ENCODE measurements around the gene MANF.

The MANF gene

DNA sequence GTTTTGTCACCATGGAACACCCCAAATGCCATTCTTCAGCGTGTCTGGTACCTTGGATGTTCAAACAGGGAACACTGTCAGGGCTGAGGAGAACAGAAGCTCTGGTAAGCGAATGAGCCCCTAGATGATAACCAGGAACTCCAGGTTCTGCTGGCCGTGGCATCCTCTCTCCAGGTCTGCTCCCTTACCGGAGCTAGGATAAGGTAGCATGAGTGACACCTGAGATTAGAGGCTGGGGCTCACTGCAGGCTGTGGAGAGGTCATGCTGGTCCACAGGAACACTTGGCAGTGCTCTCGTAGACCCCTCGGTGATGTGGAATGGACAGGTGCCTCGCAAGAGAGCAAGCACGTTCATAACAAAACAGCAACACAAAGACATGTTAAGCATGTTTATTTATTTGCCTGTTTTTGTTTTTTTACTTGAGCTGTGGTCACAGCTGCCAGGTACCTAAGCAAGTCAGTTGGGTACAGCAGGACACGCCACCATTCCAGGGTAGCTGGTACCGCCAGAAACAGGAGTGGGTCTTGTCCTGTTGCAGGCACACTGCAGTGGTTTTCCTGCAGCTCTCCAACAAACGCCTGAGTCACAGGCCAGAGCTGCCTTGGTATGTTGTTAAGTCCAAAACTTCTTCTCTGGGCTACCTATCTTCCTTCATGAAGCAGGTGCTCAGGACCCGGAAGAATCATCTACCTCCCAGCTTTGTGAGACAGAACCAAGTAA is 10.6 kb downstream of the MANF start:
- Mint-ChIP-seq H3K36me3 (ENCODE audit: insufficient read depth) (peaks cover 47% of the 10 kb centered on the region), H3K4me3 (no peak overlapping the region)
- no peak for ATAC-seq (replicated peaks; ENCODE audit: extremely low read depth, poor library complexity, severe bottlenecking)

DNA sequence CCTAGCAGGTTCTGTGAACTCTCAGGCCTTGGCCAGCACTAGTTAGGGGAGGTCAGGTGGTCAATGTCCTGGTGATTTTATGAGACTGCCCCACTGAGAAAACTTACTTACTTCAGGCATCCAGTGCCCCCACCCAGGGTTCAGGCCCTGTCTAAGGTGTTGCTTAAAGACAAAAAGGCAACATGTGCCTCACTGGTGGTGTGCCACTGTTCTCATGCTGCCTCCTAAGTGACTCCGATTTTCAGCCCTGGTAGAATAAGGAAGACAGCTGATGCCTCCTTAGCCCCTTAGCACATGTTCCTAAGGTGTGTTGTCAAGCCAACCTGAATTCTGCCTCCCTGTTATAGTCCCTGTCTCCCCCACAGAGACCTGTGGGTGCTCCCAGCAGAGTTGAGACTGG is 11.3 kb downstream of the MANF start:
- Mint-ChIP-seq H3K4me3 (no peak overlapping the region), H3K27me3 (no peaks in the 10 kb centered on the region), H3K9me3 (no peaks in the 10 kb centered on the region), H3K27ac (ENCODE audit: low read depth) (no peak overlapping the region), H3K36me3 (ENCODE audit: insufficient read depth) (peaks cover 47% of the 10 kb centered on the region), H3K4me1 (peaks cover 33% of the 10 kb centered on the region)
- DNase-seq (ENCODE audit: low spot score in 2 of 2) (no peak), ATAC-seq (replicated peaks; ENCODE audit: extremely low read depth, poor library complexity, severe bottlenecking) (no peak)

More for the DNA sequence above, 10.6 kb downstream of the MANF start:
- Mint-ChIP-seq H3K27ac (ENCODE audit: low read depth) (peak overlapping the region; percentile 74), H3K4me1 (peaks cover 35% of the 10 kb centered on the region), H3K27me3 (no peaks in the 10 kb centered on the region), H3K9me3 (no peaks in the 10 kb centered on the region)
- DNase-seq (ENCODE audit: low spot score in 2 of 2) = no peak

DNA sequence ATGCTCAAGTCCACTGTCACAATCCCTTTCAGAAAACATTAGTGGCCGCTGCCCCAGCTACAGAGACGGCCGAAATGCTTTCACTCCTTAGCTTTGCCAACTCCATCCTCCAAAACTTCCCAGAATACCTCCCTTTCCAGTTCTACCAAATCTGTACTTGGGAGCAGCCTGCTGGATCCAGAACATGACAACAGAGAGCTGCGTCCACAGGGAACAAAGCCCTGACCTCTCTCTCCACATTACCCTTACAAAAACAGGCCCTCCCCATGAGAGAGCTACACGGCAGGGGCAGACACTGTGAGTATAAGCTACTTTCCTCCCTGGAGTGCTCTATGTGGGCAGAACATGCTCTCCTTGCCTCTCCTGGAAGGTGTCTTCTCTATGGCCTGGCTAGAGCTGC is 12.3 kb downstream of the MANF start:
- Mint-ChIP-seq H3K4me1 (peaks cover 33% of the 10 kb centered on the region), H3K27me3 (no peaks in the 10 kb centered on the region), H3K27ac (ENCODE audit: low read depth) (no peak overlapping the region), H3K9me3 (no peaks in the 10 kb centered on the region), H3K36me3 (ENCODE audit: insufficient read depth) (peaks cover 45% of the 10 kb centered on the region), H3K4me3 (no peak overlapping the region)
- DNase-seq (ENCODE audit: low spot score in 2 of 2) = no peak
- ATAC-seq (replicated peaks; ENCODE audit: extremely low read depth, poor library complexity, severe bottlenecking) = no peak

DNA sequence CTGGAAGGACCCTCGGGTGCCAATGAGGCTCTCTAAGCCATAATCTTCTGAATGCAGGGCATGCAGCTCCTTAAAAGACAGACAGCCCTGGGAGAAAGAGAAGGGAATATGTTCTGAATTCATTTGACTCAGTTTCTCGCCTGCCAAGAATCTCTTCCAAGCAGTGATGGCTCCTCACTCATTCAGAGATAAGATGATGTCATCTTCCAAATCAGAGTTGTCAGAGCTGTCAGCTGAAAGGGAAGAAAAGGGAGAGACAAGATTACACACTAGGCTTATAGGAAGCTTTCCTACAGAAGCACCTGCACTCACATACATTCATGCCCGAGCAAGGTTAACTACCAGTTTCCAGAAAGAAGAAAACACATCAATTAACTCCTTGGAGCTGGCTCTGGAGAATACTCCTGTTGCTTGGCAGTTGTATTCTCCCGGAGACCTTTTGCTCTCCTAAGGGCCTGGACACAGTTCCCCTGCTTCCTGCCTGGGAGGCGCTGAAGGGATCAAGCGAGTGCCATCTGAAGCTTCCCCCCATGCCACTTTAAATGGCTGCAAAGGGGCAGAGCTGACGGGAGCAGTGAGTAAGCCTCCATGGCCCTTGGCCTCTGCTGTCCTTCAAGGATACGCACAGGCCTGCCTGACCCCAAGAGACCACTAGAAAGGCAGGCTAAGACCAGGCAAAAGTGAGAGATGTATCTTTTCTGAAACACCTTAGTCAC is 13.7 kb downstream of the MANF start:
- Mint-ChIP-seq H3K27ac (ENCODE audit: low read depth) (no peak overlapping the region), H3K4me1 (peaks cover 32% of the 10 kb centered on the region), H3K4me3 (no peak overlapping the region), H3K9me3 (no peaks in the 10 kb centered on the region), H3K36me3 (ENCODE audit: insufficient read depth) (peaks cover 40% of the 10 kb centered on the region), H3K27me3 (no peaks in the 10 kb centered on the region)
- DNase-seq (ENCODE audit: low spot score in 2 of 2) = no peak
- ATAC-seq (replicated peaks; ENCODE audit: extremely low read depth, poor library complexity, severe bottlenecking) = no peak

DNA sequence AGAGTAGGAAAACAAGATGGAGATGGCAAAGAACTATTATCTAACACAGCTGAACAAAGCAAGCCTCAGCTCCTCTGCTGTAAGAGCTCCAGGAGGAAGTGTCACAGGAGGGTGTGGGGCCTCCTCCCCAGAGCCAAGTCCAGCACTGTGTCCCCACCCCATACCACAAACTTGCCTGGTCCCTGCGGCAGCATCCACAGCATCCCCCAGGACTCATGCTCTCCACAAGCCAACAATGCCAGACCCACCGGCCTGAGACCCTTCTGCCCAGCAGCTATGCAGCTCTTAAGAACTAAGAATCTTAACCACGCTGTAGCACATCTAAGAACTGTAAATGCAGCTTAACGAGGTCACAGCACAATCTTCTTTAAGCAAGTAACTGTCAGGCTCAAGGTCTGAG is 15.1 kb downstream of the MANF start:
- Mint-ChIP-seq H3K9me3 (no peaks in the 10 kb centered on the region), H3K4me1 (peaks cover 18% of the 10 kb centered on the region), H3K4me3 (no peak overlapping the region), H3K27ac (ENCODE audit: low read depth) (peak overlapping the region; percentile 51), H3K36me3 (ENCODE audit: insufficient read depth) (peaks cover 32% of the 10 kb centered on the region), H3K27me3 (no peaks in the 10 kb centered on the region)
- DNase-seq (ENCODE audit: low spot score in 2 of 2) = no peak
- no peak for ATAC-seq (replicated peaks; ENCODE audit: extremely low read depth, poor library complexity, severe bottlenecking)

DNA sequence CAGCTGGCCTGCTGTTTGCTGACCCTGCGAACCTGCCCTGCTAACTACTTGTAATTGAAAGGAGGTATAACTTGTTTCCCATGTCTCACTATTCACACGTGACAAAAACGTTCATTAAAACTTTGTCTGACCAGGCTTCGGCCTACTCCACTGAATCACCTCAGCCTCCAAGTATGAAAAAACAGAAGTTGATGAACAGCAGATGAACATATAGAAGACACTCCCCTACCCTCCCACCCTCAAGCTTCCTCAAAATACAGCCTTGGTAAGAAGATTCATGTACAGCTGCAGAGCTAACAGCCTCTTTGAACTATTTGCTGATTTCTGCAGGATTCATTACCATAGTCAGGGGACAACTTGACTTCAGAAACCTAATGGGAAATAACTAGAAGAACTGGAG is 16.6 kb downstream of the MANF start:
- Mint-ChIP-seq H3K4me3 (no peak overlapping the region), H3K9me3 (no peaks in the 10 kb centered on the region), H3K36me3 (ENCODE audit: insufficient read depth) (peaks cover 33% of the 10 kb centered on the region), H3K4me1 (peaks cover 12% of the 10 kb centered on the region), H3K27me3 (no peaks in the 10 kb centered on the region), H3K27ac (ENCODE audit: low read depth) (no peak overlapping the region)
- DNase-seq (ENCODE audit: low spot score in 2 of 2) (no peak), ATAC-seq (replicated peaks; ENCODE audit: extremely low read depth, poor library complexity, severe bottlenecking) (no peak)

DNA sequence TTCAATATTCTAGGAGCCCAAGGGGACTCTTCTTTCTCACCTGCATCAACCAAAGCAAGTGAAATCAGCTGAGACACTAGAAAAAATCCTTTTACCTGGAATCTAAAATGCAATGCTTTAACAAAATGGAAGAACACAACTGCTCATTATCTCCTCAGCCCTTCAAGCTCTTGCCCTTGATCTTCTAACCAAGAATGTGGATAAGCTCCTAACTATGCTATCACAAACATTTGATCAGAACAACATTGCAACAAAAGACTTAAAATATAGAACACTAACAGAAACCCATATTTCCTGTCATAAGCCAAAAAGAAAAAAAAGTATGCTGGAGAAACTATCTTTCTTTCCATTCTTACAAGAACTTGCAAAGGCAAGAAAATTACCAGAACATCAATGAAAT is 18.6 kb downstream of the MANF start:
- Mint-ChIP-seq H3K27me3 (no peaks in the 10 kb centered on the region), H3K9me3 (no peaks in the 10 kb centered on the region), H3K36me3 (ENCODE audit: insufficient read depth) (peaks cover 30% of the 10 kb centered on the region), H3K27ac (ENCODE audit: low read depth) (no peak overlapping the region), H3K4me3 (no peak overlapping the region), H3K4me1 (peaks cover 6% of the 10 kb centered on the region)
- DNase-seq (ENCODE audit: low spot score in 2 of 2) (no peak), ATAC-seq (replicated peaks; ENCODE audit: extremely low read depth, poor library complexity, severe bottlenecking) (no peak)

DNA sequence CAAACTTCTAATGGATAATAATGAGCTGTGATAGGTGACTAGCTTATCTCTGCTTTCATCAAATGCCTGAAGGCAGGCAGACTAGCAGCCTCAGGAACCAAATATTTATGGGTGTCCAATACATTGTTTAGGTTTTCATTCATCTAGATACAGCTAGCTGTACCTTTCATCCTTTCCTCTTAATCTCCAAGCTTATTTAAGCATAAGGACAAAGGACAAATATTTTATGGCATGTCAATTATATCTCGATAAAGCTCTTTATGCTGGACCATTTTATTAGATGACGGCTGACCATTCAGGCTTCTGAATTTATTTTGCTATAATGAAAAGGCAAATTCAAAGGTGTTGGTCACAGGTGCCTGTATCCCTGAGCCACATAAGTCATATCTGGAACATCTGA is 22.9 kb downstream of the MANF start:
- Mint-ChIP-seq H3K36me3 (ENCODE audit: insufficient read depth) (peaks cover 44% of the 10 kb centered on the region), H3K4me3 (no peak overlapping the region), H3K4me1 (peaks cover 17% of the 10 kb centered on the region), H3K27me3 (no peaks in the 10 kb centered on the region), H3K27ac (ENCODE audit: low read depth) (no peak overlapping the region), H3K9me3 (no peaks in the 10 kb centered on the region)
- no peak for DNase-seq (ENCODE audit: low spot score in 2 of 2)
- ATAC-seq (replicated peaks; ENCODE audit: extremely low read depth, poor library complexity, severe bottlenecking) = no peak

DNA sequence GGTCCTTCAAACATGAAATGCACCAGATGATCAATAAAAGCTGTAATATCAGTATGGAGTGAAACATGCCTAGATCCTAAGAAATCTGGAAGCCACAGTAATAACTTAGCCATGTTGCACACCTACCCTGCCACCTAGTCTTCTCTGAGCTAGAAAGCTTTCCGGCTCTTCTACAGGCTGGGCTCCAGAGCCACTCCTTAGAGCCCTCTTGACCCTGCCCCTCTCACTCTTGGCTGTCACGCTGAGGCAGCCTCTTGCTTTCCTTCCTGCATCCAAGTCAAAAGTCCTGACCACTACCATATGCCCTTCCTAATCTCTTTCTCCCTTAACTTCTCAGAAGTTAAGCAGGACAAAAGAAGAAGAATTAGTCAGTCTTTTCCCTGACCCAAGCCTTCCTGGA is 23.7 kb downstream of the MANF start:
- Mint-ChIP-seq H3K9me3 (no peaks in the 10 kb centered on the region), H3K4me3 (no peak overlapping the region), H3K27ac (ENCODE audit: low read depth) (no peak overlapping the region), H3K36me3 (ENCODE audit: insufficient read depth) (peaks cover 47% of the 10 kb centered on the region), H3K27me3 (no peaks in the 10 kb centered on the region), H3K4me1 (peaks cover 17% of the 10 kb centered on the region)
- no peak for DNase-seq (ENCODE audit: low spot score in 2 of 2)
- no peak for ATAC-seq (replicated peaks; ENCODE audit: extremely low read depth, poor library complexity, severe bottlenecking)

DNA sequence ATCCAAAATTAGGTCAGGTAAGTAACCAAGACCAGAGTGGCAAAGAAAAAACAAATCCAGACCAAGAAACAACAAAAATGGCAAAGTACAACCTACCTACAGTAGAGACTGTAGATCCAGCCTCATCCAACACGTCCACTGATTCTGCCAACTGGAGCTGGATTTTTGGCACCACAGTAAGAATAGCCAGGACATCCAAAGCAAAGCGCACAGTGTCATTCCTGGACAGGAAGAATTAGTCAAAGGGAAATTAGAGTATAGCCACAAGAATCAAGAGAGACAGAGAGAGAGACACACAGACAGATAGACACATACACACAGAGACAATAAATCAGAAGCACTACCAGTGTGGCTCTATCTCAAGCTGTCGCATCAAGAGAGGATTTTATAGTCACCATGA is 37.1 kb downstream of the MANF start:
- H3K36me3 Mint-ChIP-seq (ENCODE audit: insufficient read depth) = peaks cover 49% of the 10 kb centered on the region
- H3K4me1 Mint-ChIP-seq = no peaks in the 10 kb centered on the region
- H3K27ac Mint-ChIP-seq (ENCODE audit: low read depth) = peak overlapping the region; percentile 9
- H3K4me3 Mint-ChIP-seq = no peak overlapping the region
- no peaks in the 10 kb centered on the region for H3K9me3 Mint-ChIP-seq
- DNase-seq (ENCODE audit: low spot score in 2 of 2) (no peak), ATAC-seq (replicated peaks; ENCODE audit: extremely low read depth, poor library complexity, severe bottlenecking) (no peak)
- H3K27me3 Mint-ChIP-seq = no peaks in the 10 kb centered on the region

DNA sequence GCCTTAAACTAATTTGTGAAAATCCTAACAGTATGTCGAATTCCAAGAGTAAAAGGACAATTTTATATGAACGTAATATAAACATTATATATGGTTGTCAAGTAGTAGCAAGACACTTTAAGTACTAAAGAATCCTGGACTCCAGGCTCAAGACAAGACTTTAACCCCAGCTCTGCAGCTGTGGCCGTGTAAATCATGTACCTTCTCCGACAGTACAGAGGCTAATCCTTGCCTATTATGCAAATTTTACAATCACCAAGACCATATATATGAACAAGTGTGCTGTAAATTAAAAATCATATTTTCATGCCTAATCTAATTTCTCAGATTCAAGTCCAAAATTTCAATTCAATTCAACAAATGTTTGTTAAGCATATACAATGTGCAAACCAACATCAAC is 41.8 kb downstream of the MANF start:
- ATAC-seq (replicated peaks; ENCODE audit: extremely low read depth, poor library complexity, severe bottlenecking) (no peak), DNase-seq (ENCODE audit: low spot score in 2 of 2) (no peak)
- Mint-ChIP-seq H3K36me3 (ENCODE audit: insufficient read depth) (peaks cover 59% of the 10 kb centered on the region), H3K27me3 (no peaks in the 10 kb centered on the region), H3K4me3 (no peak overlapping the region), H3K9me3 (no peaks in the 10 kb centered on the region), H3K4me1 (no peaks in the 10 kb centered on the region), H3K27ac (ENCODE audit: low read depth) (no peak overlapping the region)

DNA sequence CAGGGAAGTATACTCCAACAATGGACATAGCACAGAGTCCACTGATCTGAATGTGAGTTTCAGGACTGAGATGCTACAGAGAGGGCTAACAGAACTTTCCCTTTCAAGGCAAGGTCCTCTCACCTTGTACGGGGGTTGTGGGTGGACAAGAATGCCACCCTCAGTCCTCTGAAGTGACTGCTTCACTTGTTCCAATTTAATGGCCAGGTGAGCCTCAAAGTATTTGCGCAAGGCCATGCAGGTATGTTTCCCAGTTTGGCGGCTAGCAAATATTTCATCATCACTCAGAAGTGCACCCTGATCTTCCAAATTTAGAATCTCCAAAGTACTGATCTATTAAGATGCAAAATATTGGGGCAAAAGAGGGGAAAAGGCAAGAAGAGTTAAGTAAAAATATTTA is 44.0 kb downstream of the MANF start:
- Mint-ChIP-seq H3K9me3 (no peaks in the 10 kb centered on the region), H3K36me3 (ENCODE audit: insufficient read depth) (peaks cover 55% of the 10 kb centered on the region), H3K4me1 (no peaks in the 10 kb centered on the region), H3K27ac (ENCODE audit: low read depth) (no peak overlapping the region), H3K27me3 (no peaks in the 10 kb centered on the region), H3K4me3 (no peak overlapping the region)
- no peak for ATAC-seq (replicated peaks; ENCODE audit: extremely low read depth, poor library complexity, severe bottlenecking)
- no peak for DNase-seq (ENCODE audit: low spot score in 2 of 2)

DNA sequence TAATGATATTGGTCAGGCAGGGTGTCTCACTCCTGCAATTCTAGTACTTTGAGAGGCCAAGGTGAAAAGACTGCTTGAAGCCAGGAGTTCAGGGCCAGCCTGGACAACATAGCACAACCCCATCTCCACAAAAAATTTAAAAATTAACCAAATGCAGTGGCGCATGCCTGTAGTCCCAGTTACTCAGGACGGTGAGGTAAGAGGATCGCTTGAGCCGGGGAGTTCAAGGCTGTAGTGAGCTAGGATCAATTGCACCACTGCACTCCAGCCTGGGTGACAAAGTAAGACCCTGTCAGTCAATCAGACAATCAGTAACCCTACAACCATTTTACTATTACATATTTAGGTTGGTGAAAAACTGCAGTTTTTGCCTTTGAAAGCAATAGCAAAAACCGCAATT is 49.0 kb downstream of the MANF start:
- no peak for ATAC-seq (replicated peaks; ENCODE audit: extremely low read depth, poor library complexity, severe bottlenecking)
- Mint-ChIP-seq H3K4me3 (no peak overlapping the region), H3K27me3 (no peaks in the 10 kb centered on the region), H3K36me3 (ENCODE audit: insufficient read depth) (peaks cover 35% of the 10 kb centered on the region), H3K27ac (ENCODE audit: low read depth) (no peak overlapping the region), H3K9me3 (no peaks in the 10 kb centered on the region), H3K4me1 (peaks cover 7% of the 10 kb centered on the region)
- no peak for DNase-seq (ENCODE audit: low spot score in 2 of 2)

All from central memory CD8-positive, alpha-beta T cell (primary cell).